ENCODE results near the gene RAPH1.

GRCh38 chr2:203471323-203471722, 63.8 kb downstream of the RAPH1 start:
- TF ChIP-seq ZBTB7A (IDR thresholded peaks at IDR 0.05; ENCODE audit: low read depth) = no peak
- TF ChIP-seq EP300 (IDR thresholded peaks at IDR 0.05; ENCODE audit: borderline replicate concordance) = no peak

Measured in Ishikawa (cell line).